H1 (cell line): ENCODE data around the gene OPHN1.

ENCODE experiments used
- ASH2L ChIP-seq: fragments of 200-600, 300-600 bp; sonication (generic); IDR thresholded peaks from one replicate; pipeline ENCODE4 v1.7.1; 2017; ENCODE audit warnings: low read length
- ATF3 ChIP-seq: IDR thresholded peaks from 2 replicates; pipeline ENCODE4 v1.6.1; 2011; ENCODE audit warnings: low read depth, mild to moderate bottlenecking, low read length; ENCODE audit not compliant: insufficient read depth
- CBX5 ChIP-seq: fragments of 300-800, 300-1000 bp; sonication (generic); IDR thresholded peaks from 2 replicates; pipeline ENCODE4 v1.7.1; 2016; ENCODE audit warnings: antibody characterized with exemption, low read length, low read depth
- CREB1 ChIP-seq: IDR thresholded peaks from 2 replicates; pipeline ENCODE4 v1.6.1; 2012; ENCODE audit warnings: inconsistent platforms
- CTCF ChIP-seq, 3 experiments: IDR thresholded peaks; 1 replicate in 2 of 3; 2 replicates in 1 of 3; pipeline versions ENCODE4 v1.5.1 to v1.6.1; 2011; ENCODE audit warnings: low read length in 3 of 3, mild to moderate bottlenecking in 3 of 3, inconsistent platforms in 2 of 3, low read depth in 1 of 3, moderate library complexity in 1 of 3; ENCODE audit not compliant: insufficient read depth in 1 of 3; ENCODE audit errors: control extremely low read depth in 1 of 3
- GABPA ChIP-seq: IDR thresholded peaks from 2 replicates; pipeline ENCODE4 v1.6.1; 2011; ENCODE audit warnings: mild to moderate bottlenecking, low read length, moderate library complexity, borderline replicate concordance; ENCODE audit not compliant: insufficient read depth
- PHF8 ChIP-seq: fragments of 200-600 bp; sonication (generic); conservative IDR thresholded peaks from 2 replicates; pipeline ENCODE4 v1.7.1; 2012; ENCODE audit warnings: low read depth, mild to moderate bottlenecking, inconsistent platforms, low read length, moderate library complexity
- POLR2A ChIP-seq, 2 experiments: IDR thresholded peaks; 1 replicate in 1 of 2; 2 replicates in 1 of 2; pipeline ENCODE4 v1.6.1; 2011; ENCODE audit warnings: low read depth in 2 of 2, low read length in 2 of 2, mild to moderate bottlenecking in 2 of 2; ENCODE audit errors: control extremely low read depth in 1 of 2
- RAD21 ChIP-seq, 2 experiments: IDR thresholded peaks in 1 of 2; conservative IDR thresholded peaks in 1 of 2; 2 replicates each; pipeline ENCODE4 v1.6.1; 2011; ENCODE audit warnings: low read depth in 2 of 2, low read length in 2 of 2, improper control_type of control experiment in 1 of 2, inconsistent platforms in 1 of 2, mild to moderate bottlenecking in 1 of 2, moderate library complexity in 1 of 2
- RFX5 ChIP-seq: IDR thresholded peaks from 2 replicates; pipeline ENCODE4 v1.6.1; 2011; ENCODE audit warnings: low read depth, low read length, improper control_type of control experiment, borderline replicate concordance
- RXRA ChIP-seq: IDR thresholded peaks from 2 replicates; pipeline ENCODE4 v1.6.1; 2011; ENCODE audit warnings: low read depth, mild to moderate bottlenecking, low read length, moderate library complexity; ENCODE audit not compliant: insufficient read depth
- SP1 ChIP-seq: IDR thresholded peaks from 2 replicates; pipeline ENCODE4 v1.6.1; 2011; ENCODE audit warnings: low read depth, low read length

- no peak for TF ChIP-seq ATF3
- no peak for TF ChIP-seq ASH2L
- TF ChIP-seq POLR2A (IDR thresholded peaks at IDR 0.05; ENCODE audit: control extremely low read depth in 1 of 2, low read depth in 2 of 2, low read length in 2 of 2), result no peak
- no peak for TF ChIP-seq CBX5
- no peak for TF ChIP-seq CTCF (IDR thresholded peaks at IDR 0.05; ENCODE audit: control extremely low read depth in 1 of 3, insufficient read depth in 1 of 3, low read depth in 1 of 3, low read length in 3 of 3)
- TF ChIP-seq RXRA, result no peak
- TF ChIP-seq RFX5, result no peak
- TF ChIP-seq PHF8, result no peak
- TF ChIP-seq RAD21 (IDR thresholded peaks at IDR 0.05 in 1 of 2, conservative IDR thresholded peaks at IDR 0.05 in 1 of 2; ENCODE audit: low read depth in 2 of 2, low read length in 2 of 2), result no peak
- TF ChIP-seq SP1, result no peak
- TF ChIP-seq CREB1, result no peak
- no peak for TF ChIP-seq GABPA
Measured at GRCh38 chrX:68292471-68292870, 140.8 kb downstream of the OPHN1 start.
